Right atrium auricular region (tissue), 2 donors: ENCODE data around the gene RNF141. TPM values are rescaled to one million over a fixed set of nuclear protein-coding genes. Genes with fewer than 3 reads are reported as not detected.

Experiments used
- DNase-seq: peaks from one replicate; pipeline ENCODE4 v3.0.0-alpha.2; 2019; ENCODE audit warnings: low spot score
- H3K27ac ChIP-seq, 2 donors: fragments of 200-600 bp; sonication (generic); 1 replicate in 1 of 2; 2 replicates in 1 of 2; pipeline ENCODE4 v1.5.1; 2016 to 2019
- H3K27me3 ChIP-seq, 2 donors: fragments of 200-600 bp; sonication (generic); one replicate each; pipeline versions ENCODE4 v1.5.1 to v1.6.0; 2017 to 2019
- H3K36me3 ChIP-seq: fragments of 200-600 bp; sonication (generic); one replicate; pipeline ENCODE4 v1.5.1; 2016
- H3K4me1 ChIP-seq, 2 donors: fragments of 200-600 bp; sonication (generic); one replicate each; pipeline versions ENCODE4 v1.5.1 to v1.6.0; 2017 to 2019
- H3K4me3 ChIP-seq, 2 donors: fragments of 200-600 bp; sonication (generic); 1 replicate in 1 of 2; 2 replicates in 1 of 2; pipeline ENCODE4 v1.5.1; 2017 to 2019; ENCODE audit warnings: mild to moderate bottlenecking in 1 of 2, moderate library complexity in 1 of 2
- H3K9me3 ChIP-seq, 2 donors: fragments of 200-600 bp; sonication (generic); one replicate each; pipeline ENCODE4 v1.5.1; 2019
- total RNA-seq, 2 donors: library from RNA; depleted of rRNA; stranded (reverse); fragments of >200 nt; gene quantifications; one replicate each; pipeline ENCODE4 v1.1.0, GENCODE V29; 2016
- TF ChIP-seq, protein P1 (sequence below), 2 donors: fragments of 200-600 bp; sonication (generic); IDR thresholded peaks; one replicate each; pipeline ENCODE4 v1.5.1; 2019; ENCODE audit warnings: antibody characterized with exemption in 2 of 2

The RNF141 gene
- total RNA-seq, 2 donors from 2014 or later: 22.9 to 29.8 TPM

DNA sequence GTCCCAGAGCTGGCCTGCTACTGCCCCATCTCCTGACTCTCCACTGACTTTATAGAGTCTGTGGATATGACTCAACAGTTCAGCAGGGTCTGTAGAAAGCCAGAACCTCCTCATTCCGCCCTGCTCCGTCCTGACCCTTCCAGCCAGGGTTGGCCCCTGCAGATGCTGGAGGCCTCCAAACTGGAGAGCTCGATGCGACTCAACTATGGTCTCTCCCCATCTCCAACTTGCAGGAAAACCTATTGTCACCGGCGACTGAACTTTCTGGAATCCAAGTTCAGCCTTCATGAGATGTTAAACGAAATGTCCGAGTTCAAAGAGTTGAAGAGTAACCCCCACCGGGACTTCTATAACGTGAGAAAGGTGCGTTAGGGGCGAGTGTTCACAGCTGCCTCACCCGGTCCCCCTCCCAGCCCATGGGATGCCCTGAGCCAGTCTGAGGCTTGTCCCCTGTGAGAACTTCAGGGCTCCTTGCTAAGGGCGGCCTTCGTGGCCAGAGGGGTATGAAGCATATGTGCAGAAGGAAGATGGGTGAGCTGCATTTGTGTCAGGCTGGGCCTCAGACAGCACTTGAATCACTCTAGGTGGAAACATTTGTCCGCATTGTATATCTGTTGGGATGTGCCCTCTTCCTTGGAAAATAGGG, 53.9 kb downstream of the RNF141 start:
- H3K9me3 ChIP-seq: no peaks in the 10 kb centered on the region
- H3K4me1 ChIP-seq: peaks cover 0 to 14% of the 10 kb centered on the region in 2 donors
- H3K27ac ChIP-seq: no peak overlapping the region
- H3K4me3 ChIP-seq: no peak overlapping the region
- TF ChIP-seq, protein P1, sequence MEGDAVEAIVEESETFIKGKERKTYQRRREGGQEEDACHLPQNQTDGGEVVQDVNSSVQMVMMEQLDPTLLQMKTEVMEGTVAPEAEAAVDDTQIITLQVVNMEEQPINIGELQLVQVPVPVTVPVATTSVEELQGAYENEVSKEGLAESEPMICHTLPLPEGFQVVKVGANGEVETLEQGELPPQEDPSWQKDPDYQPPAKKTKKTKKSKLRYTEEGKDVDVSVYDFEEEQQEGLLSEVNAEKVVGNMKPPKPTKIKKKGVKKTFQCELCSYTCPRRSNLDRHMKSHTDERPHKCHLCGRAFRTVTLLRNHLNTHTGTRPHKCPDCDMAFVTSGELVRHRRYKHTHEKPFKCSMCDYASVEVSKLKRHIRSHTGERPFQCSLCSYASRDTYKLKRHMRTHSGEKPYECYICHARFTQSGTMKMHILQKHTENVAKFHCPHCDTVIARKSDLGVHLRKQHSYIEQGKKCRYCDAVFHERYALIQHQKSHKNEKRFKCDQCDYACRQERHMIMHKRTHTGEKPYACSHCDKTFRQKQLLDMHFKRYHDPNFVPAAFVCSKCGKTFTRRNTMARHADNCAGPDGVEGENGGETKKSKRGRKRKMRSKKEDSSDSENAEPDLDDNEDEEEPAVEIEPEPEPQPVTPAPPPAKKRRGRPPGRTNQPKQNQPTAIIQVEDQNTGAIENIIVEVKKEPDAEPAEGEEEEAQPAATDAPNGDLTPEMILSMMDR (IDR thresholded peaks at IDR 0.05): no peak
- DNase-seq: peak; percentile 34
- no peaks in the 10 kb centered on the region for H3K27me3 ChIP-seq
- H3K36me3 ChIP-seq: no peaks in the 10 kb centered on the region

DNA sequence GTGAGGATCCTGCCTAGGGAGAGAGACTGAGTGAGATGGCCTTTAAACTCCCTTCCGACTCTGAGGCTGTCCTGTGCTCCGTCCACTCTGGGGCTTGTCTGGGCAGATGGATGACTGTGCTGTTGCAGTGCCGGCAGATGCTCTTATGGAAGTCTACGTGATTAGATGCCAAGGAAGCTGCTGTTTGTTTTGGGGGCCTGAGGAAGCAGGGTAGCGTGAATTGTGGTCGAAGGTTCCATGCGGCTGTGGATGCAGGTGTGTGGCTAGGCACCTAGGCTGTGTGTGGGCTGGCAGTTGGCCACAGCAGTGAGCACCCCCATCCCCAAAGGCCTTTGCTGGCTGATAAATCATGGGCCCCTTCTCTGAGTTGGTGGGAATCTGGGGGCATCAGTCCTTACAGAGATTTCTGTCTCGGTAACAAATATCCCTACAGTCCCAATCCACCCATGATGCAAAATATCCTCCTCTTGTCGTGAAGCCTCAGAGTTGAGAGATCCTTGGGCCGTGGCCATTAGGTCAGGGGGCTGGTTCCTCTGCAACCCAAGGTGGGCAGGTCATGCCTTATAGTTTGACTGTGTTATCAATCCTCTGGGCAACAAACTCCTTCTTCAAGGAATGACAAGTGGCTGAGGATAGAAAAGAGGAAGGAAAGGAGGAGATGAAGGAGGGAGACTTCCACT, 54.7 kb downstream of the RNF141 start:
- no peaks in the 10 kb centered on the region for H3K9me3 ChIP-seq
- no peak for DNase-seq
- no peak overlapping the region for H3K27ac ChIP-seq
- no peaks in the 10 kb centered on the region for H3K27me3 ChIP-seq
- no peaks in the 10 kb centered on the region for H3K36me3 ChIP-seq
- H3K4me1 ChIP-seq: peaks cover 0 to 14% of the 10 kb centered on the region in 2 donors
- TF ChIP-seq, protein P1 (IDR thresholded peaks at IDR 0.05): no peak
- no peak overlapping the region for H3K4me3 ChIP-seq

DNA sequence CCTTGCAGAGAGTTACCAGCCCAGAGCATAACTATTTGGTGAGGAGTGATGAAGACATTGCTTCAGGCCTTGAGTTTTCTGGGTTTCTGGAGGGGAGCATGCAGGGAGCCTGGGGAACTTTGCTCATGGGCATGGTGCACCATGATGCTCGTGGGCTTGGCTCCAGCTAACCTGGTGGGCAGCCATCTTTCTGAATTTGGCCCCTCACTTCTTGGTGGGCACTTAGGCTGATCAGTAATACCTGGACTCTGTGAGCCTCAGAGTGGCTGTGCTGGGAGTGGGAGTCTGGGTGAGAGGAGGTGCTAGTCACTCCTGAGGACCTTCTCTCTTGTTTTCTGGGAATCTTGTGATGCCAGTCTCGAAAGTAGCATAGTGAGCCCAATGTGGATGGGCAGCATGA, 55.3 kb downstream of the RNF141 start:
- Histone ChIP-seq H3K4me1 (peaks cover 0 to 8% of the 10 kb centered on the region in 2 donors), H3K36me3 (no peaks in the 10 kb centered on the region)

DNA sequence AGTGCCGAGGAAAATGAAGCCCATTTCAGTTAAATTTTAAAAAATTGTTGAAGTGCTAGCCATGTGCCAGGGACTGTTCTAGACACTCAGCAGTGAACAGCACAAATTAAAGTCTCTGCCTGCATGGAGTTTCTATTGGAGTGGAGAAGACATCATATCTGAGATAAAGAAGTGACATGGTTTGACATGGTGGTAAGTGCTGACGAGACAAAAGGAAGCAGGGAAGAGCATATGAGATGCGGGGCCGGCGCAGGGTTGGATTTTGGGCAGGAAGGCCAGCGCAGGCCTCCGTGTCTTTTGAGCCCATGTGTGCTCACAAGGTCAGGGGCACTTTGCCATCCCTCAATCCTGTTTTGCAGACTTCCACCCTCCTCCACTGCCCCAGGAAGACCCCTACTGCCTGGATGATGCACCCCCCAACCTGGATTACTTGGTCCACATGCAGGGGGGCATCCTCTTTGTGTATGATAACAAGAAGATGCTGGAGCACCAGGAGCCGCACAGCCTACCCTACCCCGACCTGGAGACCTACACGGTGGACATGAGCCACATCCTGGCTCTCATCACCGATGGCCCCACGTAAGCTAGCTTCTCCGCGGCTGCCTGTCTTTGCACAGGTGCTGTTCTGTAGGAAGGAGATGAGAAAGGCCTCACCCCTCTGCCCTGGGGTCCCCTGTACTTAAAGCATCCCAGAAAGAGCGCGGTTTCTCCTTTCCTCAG, 56.4 kb downstream of the RNF141 start:
- Histone ChIP-seq H3K27me3 (no peaks in the 10 kb centered on the region), H3K27ac (no peak overlapping the region), H3K4me1 (no peaks in the 10 kb centered on the region), H3K4me3 (no peak overlapping the region), H3K9me3 (no peaks in the 10 kb centered on the region), H3K36me3 (no peaks in the 10 kb centered on the region)
- TF ChIP-seq, protein P1 (IDR thresholded peaks at IDR 0.05): no peak
- no peak for DNase-seq

More for the DNA sequence above, 55.3 kb downstream of the RNF141 start:
- TF ChIP-seq, protein P1 (IDR thresholded peaks at IDR 0.05): no peak
- Histone ChIP-seq H3K4me3 (no peak overlapping the region), H3K9me3 (no peaks in the 10 kb centered on the region), H3K27me3 (no peaks in the 10 kb centered on the region), H3K27ac (no peak overlapping the region)
- DNase-seq: no peak

DNA sequence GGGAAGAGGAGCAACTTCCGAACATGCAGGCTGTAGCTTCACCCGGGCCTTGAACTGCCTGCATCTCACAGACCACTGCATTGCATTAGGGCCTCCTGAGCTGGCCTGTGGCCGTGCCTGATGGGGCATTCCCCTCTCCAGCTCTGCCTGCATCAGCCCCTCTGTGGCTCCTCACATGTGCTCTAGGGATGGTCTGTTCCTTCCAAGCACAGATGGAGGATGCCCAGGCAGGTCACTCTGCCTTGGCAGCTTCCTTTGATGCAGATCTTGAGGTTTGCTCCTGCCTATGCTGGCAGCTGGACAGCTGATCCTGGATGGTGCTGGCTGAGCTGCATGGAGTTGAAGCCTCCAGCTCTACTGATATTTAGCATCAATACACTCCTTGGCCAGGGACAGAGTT, 57.4 kb downstream of the RNF141 start:
- TF ChIP-seq, protein P1 (IDR thresholded peaks at IDR 0.05): no peak
- H3K4me3 ChIP-seq: no peak overlapping the region
- H3K36me3 ChIP-seq: no peaks in the 10 kb centered on the region
- no peak overlapping the region for H3K27ac ChIP-seq
- peaks cover 0 to 3% of the 10 kb centered on the region in 2 donors for H3K4me1 ChIP-seq
- DNase-seq: no peak
- no peaks in the 10 kb centered on the region for H3K9me3 ChIP-seq
- no peaks in the 10 kb centered on the region for H3K27me3 ChIP-seq
